Measurements from ENCODE around the gene SRC. TPM values are rescaled to one million over a fixed set of nuclear protein-coding genes. Genes with fewer than 3 reads are reported as not detected.

SRC gene
- total RNA-seq, 3 donors from 2014 or later, result 111 to 155 (median 132) TPM

GRCh38 chr20:37327748-37328147, 18.2 kb upstream of the SRC start:
- intact Hi-C loops (cut with DNase I, micrococcal nuclease), result no loop called here
- TF ChIP-seq CTCF (IDR thresholded peaks at IDR 0.05), result no peak
- DNase-seq (peak in 2 of 3 donors; percentile 67 to 70), ATAC-seq (peak; percentile 52)
- Histone ChIP-seq H3K4me3 (no peak overlapping the region), H3K9me3 (no peaks in the 10 kb centered on the region), H3K36me3 (ENCODE audit: low read depth) (no peaks in the 10 kb centered on the region), H3K4me1 (ENCODE audit: low read depth) (no peaks in the 10 kb centered on the region)

- no peaks in the 10 kb centered on the region for H3K9me3 ChIP-seq
- no peak overlapping the region for H3K4me3 ChIP-seq
- ATAC-seq (no peak), DNase-seq (peak in 1 of 3 donors; percentile 14)
- intact Hi-C loops (cut with DNase I, micrococcal nuclease), result no loop called here
- no peak for TF ChIP-seq CTCF (IDR thresholded peaks at IDR 0.05)
- H3K36me3 ChIP-seq (ENCODE audit: low read depth), result no peaks in the 10 kb centered on the region
- no peaks in the 10 kb centered on the region for H3K4me1 ChIP-seq (ENCODE audit: low read depth)
These were observed 17.6 kb upstream of the SRC start for GRCh38 chr20:37328149-37328945.

GRCh38 chr20:37329481-37330165, 16.3 kb upstream of the SRC start:
- ATAC-seq (no peak), DNase-seq (no peak)
- no peaks in the 10 kb centered on the region for H3K36me3 ChIP-seq (ENCODE audit: low read depth)
- H3K4me1 ChIP-seq (ENCODE audit: low read depth), result no peaks in the 10 kb centered on the region
- no peak for TF ChIP-seq CTCF (IDR thresholded peaks at IDR 0.05)
- no peak overlapping the region for H3K4me3 ChIP-seq
- no peaks in the 10 kb centered on the region for H3K9me3 ChIP-seq
- intact Hi-C loops (cut with DNase I, micrococcal nuclease), result no loop called here

- Histone ChIP-seq H3K36me3 (ENCODE audit: low read depth) (no peaks in the 10 kb centered on the region), H3K4me1 (ENCODE audit: low read depth) (no peaks in the 10 kb centered on the region), H3K9me3 (no peaks in the 10 kb centered on the region), H3K4me3 (no peak overlapping the region)
- intact Hi-C loops (cut with DNase I, micrococcal nuclease), result no loop called here
- TF ChIP-seq CTCF (IDR thresholded peaks at IDR 0.05), result no peak
- ATAC-seq (no peak), DNase-seq (peak in 1 of 3 donors; percentile 13)
These were observed 15.6 kb upstream of the SRC start for GRCh38 chr20:37330316-37330715.

- no peaks in the 10 kb centered on the region for H3K36me3 ChIP-seq (ENCODE audit: low read depth)
- no peaks in the 10 kb centered on the region for H3K9me3 ChIP-seq
- peaks cover 5% of the 10 kb centered on the region for H3K4me1 ChIP-seq (ENCODE audit: low read depth)
- intact Hi-C loops (cut with DNase I, micrococcal nuclease), result no loop called here
- DNase-seq, result peak in 1 of 3 donors; percentile 20
- ATAC-seq, result no peak
- H3K4me3 ChIP-seq, result no peak overlapping the region
- no peak for TF ChIP-seq CTCF (IDR thresholded peaks at IDR 0.05)
These were observed 14.7 kb upstream of the SRC start for GRCh38 chr20:37331060-37331857.

All from mucosa of descending colon (tissue), 3 donors.